Measurements from ENCODE around the gene ROCK2.

DNA sequence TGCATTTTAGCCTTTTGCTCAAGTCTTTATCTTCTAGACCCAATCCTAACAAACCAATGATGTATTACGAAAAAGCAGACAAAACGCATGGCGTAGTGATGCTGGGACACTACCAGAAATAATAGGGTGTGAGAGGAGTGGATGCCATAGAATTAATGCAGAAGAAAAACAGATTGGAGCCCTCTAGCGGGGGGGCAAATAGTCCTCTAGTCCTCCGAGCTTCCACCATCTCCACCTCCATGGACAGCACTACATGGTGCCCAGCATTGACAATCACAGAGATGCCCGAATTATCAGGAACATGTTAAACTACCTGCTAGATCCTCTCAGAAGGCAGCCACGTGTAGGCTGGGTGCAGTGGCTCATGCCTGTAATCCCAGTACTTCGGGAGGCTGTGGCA, 15.4 kb upstream of the ROCK2 start:
- TF ChIP-seq POLR2AphosphoS5 (IDR thresholded peaks at IDR 0.05; ENCODE audit: low read depth, low read length) (no peak), REST (IDR thresholded peaks at IDR 0.05; ENCODE audit: insufficient read depth in 1 of 2, low read depth in 2 of 2, low read length in 2 of 2) (no peak), TAF1 (IDR thresholded peaks at IDR 0.05; ENCODE audit: borderline replicate concordance, insufficient read depth, low read length) (no peak), FOXP2 (optimal IDR thresholded peaks at IDR 0.05; ENCODE audit: borderline replicate concordance, extremely low read depth, extremely low read length, insufficient read depth) (no peak), SIN3A (IDR thresholded peaks at IDR 0.05; ENCODE audit: borderline replicate concordance, insufficient read depth, low read length) (no peak)

Measured in PFSK-1 (cell line).